ENCODE measurements around the gene CCT5.

DNA sequence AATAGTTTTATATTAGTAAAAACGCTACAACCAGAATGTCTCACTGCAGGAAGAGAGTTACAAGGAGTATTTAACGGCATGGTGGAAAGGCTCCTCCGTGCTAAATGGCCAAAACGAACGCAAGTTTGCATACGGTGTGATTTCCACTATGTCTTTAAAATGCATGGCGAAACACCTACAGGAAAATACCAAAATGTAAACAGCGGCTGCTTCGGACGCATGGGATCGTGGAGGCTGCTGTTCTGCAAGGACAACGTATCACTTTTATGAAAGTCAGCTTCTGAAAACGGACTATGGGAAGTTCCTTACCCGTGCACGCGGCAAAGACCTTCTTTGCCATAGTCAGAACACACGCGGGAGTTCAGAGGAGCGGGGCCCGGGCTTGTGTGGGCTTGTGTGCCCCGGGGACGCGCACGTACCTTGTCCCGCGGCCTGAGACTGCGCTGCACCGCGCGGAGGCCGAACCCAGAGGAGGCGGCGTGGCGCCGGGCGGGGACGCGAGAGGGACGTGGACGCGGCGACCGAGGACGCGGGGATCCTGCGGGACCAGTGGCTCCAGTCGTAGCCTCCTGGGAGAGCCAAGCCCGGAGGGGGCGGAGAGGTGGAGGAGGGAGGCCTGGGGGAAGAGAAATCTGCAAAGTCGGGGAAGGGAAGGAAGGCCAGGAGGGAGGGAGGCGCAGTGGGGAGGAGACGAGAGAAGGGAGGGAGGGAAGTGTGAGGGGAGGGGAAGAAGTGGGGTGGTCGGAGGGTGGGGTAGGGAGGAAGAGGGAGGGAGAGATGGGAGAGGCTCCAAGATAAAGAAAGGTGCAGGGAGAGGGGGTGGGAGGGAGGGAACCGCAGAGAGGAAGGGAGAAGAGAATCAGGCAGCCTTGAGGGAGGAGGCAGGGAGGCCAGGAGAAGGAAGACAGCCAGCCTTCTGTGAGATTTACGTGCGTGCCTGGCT, 57.4 kb downstream of the CCT5 start, which contains the start of gene CMBL:
- TF ChIP-seq POLR2AphosphoS5 (IDR thresholded peaks at IDR 0.05; ENCODE audit: low read depth, low read length) = no peak
- TF ChIP-seq, protein P1, sequence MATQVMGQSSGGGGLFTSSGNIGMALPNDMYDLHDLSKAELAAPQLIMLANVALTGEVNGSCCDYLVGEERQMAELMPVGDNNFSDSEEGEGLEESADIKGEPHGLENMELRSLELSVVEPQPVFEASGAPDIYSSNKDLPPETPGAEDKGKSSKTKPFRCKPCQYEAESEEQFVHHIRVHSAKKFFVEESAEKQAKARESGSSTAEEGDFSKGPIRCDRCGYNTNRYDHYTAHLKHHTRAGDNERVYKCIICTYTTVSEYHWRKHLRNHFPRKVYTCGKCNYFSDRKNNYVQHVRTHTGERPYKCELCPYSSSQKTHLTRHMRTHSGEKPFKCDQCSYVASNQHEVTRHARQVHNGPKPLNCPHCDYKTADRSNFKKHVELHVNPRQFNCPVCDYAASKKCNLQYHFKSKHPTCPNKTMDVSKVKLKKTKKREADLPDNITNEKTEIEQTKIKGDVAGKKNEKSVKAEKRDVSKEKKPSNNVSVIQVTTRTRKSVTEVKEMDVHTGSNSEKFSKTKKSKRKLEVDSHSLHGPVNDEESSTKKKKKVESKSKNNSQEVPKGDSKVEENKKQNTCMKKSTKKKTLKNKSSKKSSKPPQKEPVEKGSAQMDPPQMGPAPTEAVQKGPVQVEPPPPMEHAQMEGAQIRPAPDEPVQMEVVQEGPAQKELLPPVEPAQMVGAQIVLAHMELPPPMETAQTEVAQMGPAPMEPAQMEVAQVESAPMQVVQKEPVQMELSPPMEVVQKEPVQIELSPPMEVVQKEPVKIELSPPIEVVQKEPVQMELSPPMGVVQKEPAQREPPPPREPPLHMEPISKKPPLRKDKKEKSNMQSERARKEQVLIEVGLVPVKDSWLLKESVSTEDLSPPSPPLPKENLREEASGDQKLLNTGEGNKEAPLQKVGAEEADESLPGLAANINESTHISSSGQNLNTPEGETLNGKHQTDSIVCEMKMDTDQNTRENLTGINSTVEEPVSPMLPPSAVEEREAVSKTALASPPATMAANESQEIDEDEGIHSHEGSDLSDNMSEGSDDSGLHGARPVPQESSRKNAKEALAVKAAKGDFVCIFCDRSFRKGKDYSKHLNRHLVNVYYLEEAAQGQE (IDR thresholded peaks at IDR 0.05; ENCODE audit: insufficient read depth in 1 of 2, low read depth in 2 of 2, low read length in 2 of 2) = no peak
